Endothelial cell of umbilical vein (primary cell): Measurements from ENCODE around the gene LRRC8D. TPM values are rescaled to one million over a fixed set of nuclear protein-coding genes. Genes with fewer than 3 reads are reported as not detected.

ENCODE experiments used
- BruUV-seq: library from RNA; stranded (reverse); fragments of 400-500 nt; replicated peaks from 2 replicates; lab custom pipeline; 2021; lab: Mats Ljungman, UMichigan
- CTCF ChIA-PET: fragments of 300-600, 350-600 bp; sonication (Branson Sonifier 250); formaldehyde crosslinking; loops from one replicate; lab custom pipeline; 2021; ENCODE audit warnings: antibody characterized with exemption, inconsistent platforms; lab: Charles Lee
- POLR2A ChIA-PET: fragments of 300-600, 350-600 bp; sonication (Branson Sonifier 250); formaldehyde crosslinking; loops from one replicate; lab custom pipeline; 2021; ENCODE audit warnings: antibody characterized with exemption, inconsistent platforms; lab: Charles Lee
- DNase-seq: peaks from one replicate; pipeline ENCODE4 v3.0.0-alpha.2; 2011; ENCODE audit warnings: low read depth, low spot score
- FAIRE-seq: peaks from 2 replicates; lab custom pipeline; 2011; peaks lifted over from hg19 to GRCh38; lab: Jason Lieb, UNC
- H2AFZ ChIP-seq: 2 replicates; pipeline ENCODE4 v1.6.0; 2012; ENCODE audit warnings: low read depth, low read length, control low read depth, inconsistent platforms
- H3K27ac ChIP-seq: 2 replicates; pipeline ENCODE4 v1.5.1; 2011; ENCODE audit warnings: low read depth, mild to moderate bottlenecking, control low read depth, low read length, moderate library complexity; ENCODE audit not compliant: insufficient read depth
- H3K27me3 ChIP-seq, 2 experiments: 2 replicates each; pipeline versions ENCODE4 v1.6.0 to v1.6.1; 2011; ENCODE audit warnings: low read length in 2 of 2, mixed read lengths in 1 of 2; ENCODE audit not compliant: control insufficient read depth in 2 of 2, insufficient read depth in 2 of 2
- H3K36me3 ChIP-seq, 2 experiments: 2 replicates in 1 of 2; 3 replicates in 1 of 2; pipeline ENCODE4 v1.5.1; 2011; ENCODE audit warnings: low read length in 2 of 2, mild to moderate bottlenecking in 1 of 2, moderate library complexity in 1 of 2; ENCODE audit not compliant: control insufficient read depth in 2 of 2, insufficient read depth in 2 of 2; ENCODE audit errors: extremely low read depth in 1 of 2
- H3K4me1 ChIP-seq: 3 replicates; pipeline ENCODE4 v1.5.1; 2011; ENCODE audit warnings: mild to moderate bottlenecking, low read length; ENCODE audit not compliant: control insufficient read depth, insufficient read depth; ENCODE audit errors: extremely low read depth
- H3K4me2 ChIP-seq: 2 replicates; pipeline ENCODE4 v1.6.1; 2011; ENCODE audit warnings: low read length, control low read depth, mixed read lengths; ENCODE audit not compliant: insufficient read depth
- H3K4me3 ChIP-seq, 3 experiments: fragments of 200-600 bp in 1 of 3; sonication (generic), shearing (Covaris generic) in 1 of 3; replicated peaks in 1 of 3; 2 replicates each; pipeline ENCODE4 v1.5.1; 2011 to 2016; ENCODE audit warnings: control low read depth in 3 of 3, low read length in 3 of 3, mild to moderate bottlenecking in 2 of 3, inconsistent platforms in 1 of 3, low read depth in 1 of 3, moderate library complexity in 1 of 3; ENCODE audit not compliant: insufficient read depth in 1 of 3
- H3K79me2 ChIP-seq: 2 replicates; pipeline ENCODE4 v1.6.0; 2012; ENCODE audit warnings: low read length, inconsistent platforms; ENCODE audit not compliant: control insufficient read depth, insufficient read depth
- H3K9ac ChIP-seq: replicated peaks from 2 replicates; pipeline ENCODE3; 2011; ENCODE audit warnings: low read length, control low read depth; ENCODE audit not compliant: insufficient read depth; ENCODE audit errors: extremely low read depth
- H3K9me1 ChIP-seq: replicated peaks from 3 replicates; pipeline ENCODE4 v1.6.0; 2011; ENCODE audit warnings: mild to moderate bottlenecking, low read length; ENCODE audit not compliant: control insufficient read depth, insufficient read depth; ENCODE audit errors: extremely low read depth
- H3K9me3 ChIP-seq: replicated peaks from 2 replicates; pipeline ENCODE4 v1.5.1; 2012; ENCODE audit warnings: low read length, inconsistent platforms; ENCODE audit not compliant: control insufficient read depth, insufficient read depth
- H4K20me1 ChIP-seq: replicated peaks from 2 replicates; pipeline ENCODE3; 2011; ENCODE audit warnings: mild to moderate bottlenecking, low read length; ENCODE audit not compliant: control insufficient read depth, insufficient read depth; ENCODE audit errors: extremely low read depth
- CTCF ChIP-seq, 2 donors: IDR thresholded peaks; 1 replicate in 1 of 2; 2 replicates in 1 of 2; pipeline ENCODE4 v1.5.1; 2011; ENCODE audit warnings: low read length in 2 of 2, mild to moderate bottlenecking in 2 of 2, moderate library complexity in 2 of 2, control low read depth in 1 of 2, inconsistent platforms in 1 of 2, low read depth in 1 of 2; ENCODE audit not compliant: insufficient read depth in 1 of 2; ENCODE audit errors: extremely low read depth in 1 of 2
- EZH2 ChIP-seq: IDR thresholded peaks from 2 replicates; pipeline ENCODE4 v1.6.1; 2012; ENCODE audit warnings: borderline replicate concordance, low read depth, mild to moderate bottlenecking, moderate library complexity, low read length, inconsistent platforms; ENCODE audit not compliant: severe bottlenecking
- FOS ChIP-seq: IDR thresholded peaks from 2 replicates; pipeline ENCODE4 v1.6.1; 2011; ENCODE audit warnings: mild to moderate bottlenecking, low read length, moderate library complexity, borderline replicate concordance; ENCODE audit not compliant: insufficient read depth
- GATA2 ChIP-seq: IDR thresholded peaks from 2 replicates; pipeline ENCODE4 v1.7.0; 2011; ENCODE audit warnings: low read depth, mild to moderate bottlenecking, moderate library complexity, mixed read lengths, low read length; ENCODE audit not compliant: insufficient read length, insufficient read depth
- JUN ChIP-seq: IDR thresholded peaks from 2 replicates; pipeline ENCODE4 v1.6.1; 2011; ENCODE audit warnings: borderline replicate concordance, low read depth; ENCODE audit not compliant: insufficient read length, insufficient read depth
- MAX ChIP-seq: IDR thresholded peaks from 2 replicates; pipeline ENCODE4 v1.6.1; 2011; ENCODE audit not compliant: insufficient read depth, insufficient read length
- MYC ChIP-seq: IDR thresholded peaks from one replicate; pipeline ENCODE4 v1.6.1; 2011; ENCODE audit warnings: mild to moderate bottlenecking, low read depth, low read length
- POLR2A ChIP-seq: IDR thresholded peaks from 2 replicates; pipeline ENCODE4 v1.6.1; 2012; ENCODE audit warnings: low read depth, mild to moderate bottlenecking, control low read depth, low read length
- POLR2AphosphoS5 ChIP-seq: IDR thresholded peaks from 2 replicates; pipeline ENCODE4 v1.6.1; 2012; ENCODE audit warnings: low read depth, mild to moderate bottlenecking, control low read depth, low read length, moderate library complexity; ENCODE audit not compliant: insufficient read depth
- dilution Hi-C: fragments of 300-500 bp; cut with MboI; formaldehyde crosslinking; loops from one replicate; pipeline ENCODE4 v1.15.0; 2019; ENCODE audit warnings: low sequenced_read_pairs; ENCODE audit not compliant: extremely low pct_ligation_motif_present
- intact Hi-C: fragments of 100-400 bp; cut with micrococcal nuclease; formaldehyde crosslinking; loops from one replicate; pipeline ENCODE4 v1.10.0; 2022
- polyA plus RNA-seq, 4 experiments: library from polyadenylated mRNA; depleted of rRNA in 3 of 4; stranded (reverse) in 3 of 4; unstranded in 1 of 4; fragments of >200 nt; gene quantifications; 2 replicates each; pipeline versions ENCODE4 v1.2.1 to v1.2.3, GENCODE V29; 2011 to 2012; ENCODE audit warnings: missing spikeins in 1 of 4
- total RNA-seq: library from RNA; stranded (reverse); gene quantifications from 2 replicates; pipeline ENCODE4 v1.2.3, GENCODE V29; 2021

LRRC8D gene
- total and polyA plus RNA-seq, 2 donors (not counting 3 experiments of a cell fraction or from before 2014, with no cell fraction given): 31.9 to 37.7 TPM

- Histone ChIP-seq H3K79me2 (no peaks in the 10 kb centered on the region), H3K4me1 (no peaks in the 10 kb centered on the region), H3K36me3 (no peaks in the 10 kb centered on the region), H2AFZ (no peak overlapping the region), H3K9me1 (no peaks in the 10 kb centered on the region), H3K27ac (no peak overlapping the region), H3K27me3 (no peaks in the 10 kb centered on the region), H3K9me3 (no peaks in the 10 kb centered on the region), H3K9ac (no peak overlapping the region), H3K4me3 (no peak overlapping the region), H3K4me2 (no peak overlapping the region), H4K20me1 (no peaks in the 10 kb centered on the region)
- BruUV-seq: no TSS peak
- ChIA-PET POLR2A (no interaction called here), CTCF (interaction anchor here (1.1 to 2.3 kb wide), 4 partner anchors 9 to 75 kb away, joined by 3 to 9 read pairs (median 4); no protein-coding TSS in a partner anchor)
- FAIRE-seq: no peak
- no peak for DNase-seq
- intact Hi-C loops (no loop called here), dilution Hi-C loops (no loop called here)
- TF ChIP-seq MAX (no peak), EZH2 (no peak), JUN (no peak), MYC (no peak), CTCF (IDR thresholded peaks at IDR 0.05; ENCODE audit: extremely low read depth in 1 of 2, insufficient read depth in 1 of 2, low read depth in 1 of 2, low read length in 2 of 2) (no peak), GATA2 (no peak), POLR2AphosphoS5 (no peak), POLR2A (no peak), FOS (no peak)
These were observed 97.4 kb downstream of the LRRC8D start for GRCh38 chr1:89918127-89918793.
